ENCODE data around the gene ZNF444. TPM values are rescaled to one million over a fixed set of nuclear protein-coding genes. Genes with fewer than 3 reads are reported as not detected.
A peak's percentile ranks its signal among the peaks of the same experiment; 100 is the strongest.

The ZNF444 gene
- total and polyA plus RNA-seq, 2 donors (not counting 1 experiment from before 2014, with no cell fraction given), result 24.1 to 37.7 TPM

DNA sequence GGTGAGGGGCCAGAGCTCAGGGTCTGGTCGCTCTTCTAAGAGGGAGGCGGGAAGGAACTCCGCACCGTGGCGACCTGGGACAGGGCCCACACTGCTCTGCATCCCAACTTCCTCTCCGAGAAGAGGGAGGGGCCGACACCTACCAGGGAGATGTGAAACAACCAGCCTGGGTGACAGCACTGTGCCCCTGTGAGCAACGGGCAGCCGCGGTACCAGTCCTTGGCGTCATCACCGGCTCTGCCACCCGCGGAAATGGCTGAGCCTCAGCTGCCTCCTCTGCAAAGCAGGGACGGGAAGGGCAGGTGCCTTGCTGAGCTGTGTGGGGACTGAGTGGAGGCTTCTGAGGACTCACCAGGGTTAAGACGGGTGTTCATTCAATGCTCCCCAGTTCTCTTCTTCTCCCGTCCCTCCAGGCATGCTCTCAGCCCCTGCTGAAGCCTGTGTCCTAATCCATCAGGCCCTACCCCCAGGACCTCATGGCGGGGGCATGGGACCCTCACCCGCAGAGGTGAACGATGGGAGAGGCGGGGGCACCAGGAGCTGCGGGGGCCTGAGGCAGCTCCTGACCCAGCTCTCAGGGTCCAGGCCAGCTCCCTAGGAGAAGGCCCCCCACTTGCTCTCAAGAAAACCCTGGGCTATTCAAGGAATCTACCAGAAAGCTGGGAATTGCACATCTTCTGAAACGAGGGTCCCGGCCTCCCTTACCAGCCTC is 29.3 kb upstream of the ZNF444 start:
- ChIA-PET POLR2A (interaction anchor here (1.0 to 2.1 kb wide), 2 partner anchors 9 to 29 kb away, joined by 5 to 13 read pairs; partner anchors contain the start of genes ZNF444 and ZNF787), CTCF (interaction anchor here (0.6 to 1.3 kb wide), 5 partner anchors 9 to 60 kb away, joined by 3 to 5 read pairs (median 4); no protein-coding TSS in a partner anchor)
- Mint-ChIP-seq H3K27me3 (no peaks in the 10 kb centered on the region), H3K4me3 (peak overlapping the region; percentile 88), H3K9me3 (ENCODE audit: insufficient read depth) (no peaks in the 10 kb centered on the region), H3K4me1 (peaks cover 78% of the 10 kb centered on the region), H3K27ac (peak overlapping the region; percentile 94)
- H3K79me2 ChIP-seq (ENCODE audit: control insufficient read depth, insufficient read depth, low read length), result peaks cover 100% of the 10 kb centered on the region
- H2AFZ ChIP-seq (ENCODE audit: insufficient read depth, low read depth, low read length, poor library complexity, severe bottlenecking), result peak overlapping the region; percentile 4
- DNase-seq, result peak; percentile 91
- intact Hi-C loops (cut with micrococcal nuclease), result loop anchor here (1.0 kb wide), 2 partner anchors 10 to 30 kb away; partner anchors contain the start of genes ZNF444 and ZNF787
- peaks cover 88% of the 10 kb centered on the region for H4K20me1 ChIP-seq (ENCODE audit: control insufficient read depth, insufficient read depth, low read length, poor library complexity, severe bottlenecking)
- peaks cover 73 to 75% of the 10 kb centered on the region in 2 donors for H3K4me1 ChIP-seq (ENCODE audit: control insufficient read depth in 2 of 2, insufficient read depth in 2 of 2, low read length in 2 of 2)
- peak overlapping the region; percentile 56 for H3K9ac ChIP-seq (ENCODE audit: low read length)
- H3K27ac ChIP-seq (ENCODE audit: low read length in 2 of 2), result peak overlapping the region; percentile 73 to 80
- no peaks in the 10 kb centered on the region for H3K27me3 ChIP-seq (replicated peaks in 1 of 4; ENCODE audit: control extremely low read depth in 1 of 4, control insufficient read depth in 3 of 4, insufficient read depth in 4 of 4, low read length in 3 of 4)
- H3K9me3 ChIP-seq (ENCODE audit: control extremely low read depth in 1 of 3, control insufficient read depth in 2 of 3, insufficient read depth in 1 of 3, low read length in 2 of 3), result no peaks in the 10 kb centered on the region
- peak overlapping the region; percentile 85 for H3K4me2 ChIP-seq (replicated peaks; ENCODE audit: low read depth, low read length, poor library complexity, severe bottlenecking)
- H3K4me3 ChIP-seq (ENCODE audit: control extremely low read depth in 1 of 5, extremely low read depth in 1 of 5, insufficient read depth in 1 of 5, low read depth in 2 of 5, low read length in 4 of 5), result peak overlapping the region in 4 of 5 experiments; percentile 26 to 53 (median 40)
- peaks cover 0 to 7% of the 10 kb centered on the region in 2 experiments for H3K36me3 ChIP-seq (replicated peaks in 1 of 2; ENCODE audit: control extremely low read depth in 1 of 2, control insufficient read depth in 1 of 2, extremely low read depth in 1 of 2, insufficient read depth in 2 of 2, low read length in 1 of 2)
- TF ChIP-seq, protein P1, sequence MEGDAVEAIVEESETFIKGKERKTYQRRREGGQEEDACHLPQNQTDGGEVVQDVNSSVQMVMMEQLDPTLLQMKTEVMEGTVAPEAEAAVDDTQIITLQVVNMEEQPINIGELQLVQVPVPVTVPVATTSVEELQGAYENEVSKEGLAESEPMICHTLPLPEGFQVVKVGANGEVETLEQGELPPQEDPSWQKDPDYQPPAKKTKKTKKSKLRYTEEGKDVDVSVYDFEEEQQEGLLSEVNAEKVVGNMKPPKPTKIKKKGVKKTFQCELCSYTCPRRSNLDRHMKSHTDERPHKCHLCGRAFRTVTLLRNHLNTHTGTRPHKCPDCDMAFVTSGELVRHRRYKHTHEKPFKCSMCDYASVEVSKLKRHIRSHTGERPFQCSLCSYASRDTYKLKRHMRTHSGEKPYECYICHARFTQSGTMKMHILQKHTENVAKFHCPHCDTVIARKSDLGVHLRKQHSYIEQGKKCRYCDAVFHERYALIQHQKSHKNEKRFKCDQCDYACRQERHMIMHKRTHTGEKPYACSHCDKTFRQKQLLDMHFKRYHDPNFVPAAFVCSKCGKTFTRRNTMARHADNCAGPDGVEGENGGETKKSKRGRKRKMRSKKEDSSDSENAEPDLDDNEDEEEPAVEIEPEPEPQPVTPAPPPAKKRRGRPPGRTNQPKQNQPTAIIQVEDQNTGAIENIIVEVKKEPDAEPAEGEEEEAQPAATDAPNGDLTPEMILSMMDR (IDR thresholded peaks at IDR 0.05), result no peak
- TF ChIP-seq EZH2 (IDR thresholded peaks at IDR 0.05; ENCODE audit: borderline replicate concordance, insufficient read depth, low read depth, low read length, poor library complexity, severe bottlenecking), result no peak
- WGBS (ENCODE audit: insufficient coverage), result 22% methylated on average over 24 of the region's 24 CpGs
- peak; percentile 96 for ATAC-seq (ENCODE audit: low read depth)

DNA sequence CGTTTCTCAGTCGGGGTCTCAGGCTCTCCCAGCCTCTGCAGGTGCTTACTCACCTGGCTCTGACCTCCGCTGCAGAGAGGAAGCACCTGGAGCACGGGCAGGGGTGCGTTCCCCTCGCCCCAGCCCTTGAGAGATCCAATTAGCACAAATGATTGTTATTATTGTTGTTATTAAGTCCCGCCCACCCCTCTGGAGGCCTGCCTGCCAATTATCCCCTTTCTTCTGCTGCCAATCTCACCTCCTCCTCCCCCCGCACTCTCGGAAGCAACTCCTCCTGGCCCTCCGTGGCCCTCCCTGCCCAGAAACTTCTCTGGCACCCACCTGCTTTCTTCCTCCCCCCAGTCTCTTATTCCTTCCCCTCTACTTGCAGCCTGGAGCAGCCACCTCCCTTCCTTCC is 28.8 kb upstream of the ZNF444 start:
- ChIA-PET POLR2A (interaction anchor here (1.0 to 2.1 kb wide), 2 partner anchors 9 to 28 kb away, joined by 5 to 13 read pairs; partner anchors contain the start of genes ZNF444 and ZNF787), CTCF (interaction anchor here (0.6 to 1.3 kb wide), 3 partner anchors 31 to 40 kb away, joined by 3 to 5 read pairs (median 4); no protein-coding TSS in a partner anchor)
- H2AFZ ChIP-seq (ENCODE audit: insufficient read depth, low read depth, low read length, poor library complexity, severe bottlenecking), result no peak overlapping the region
- H3K4me3 Mint-ChIP-seq, result peak overlapping the region; percentile 88
- TF ChIP-seq, protein P1 (IDR thresholded peaks at IDR 0.05), result no peak
- TF ChIP-seq EZH2 (IDR thresholded peaks at IDR 0.05; ENCODE audit: borderline replicate concordance, insufficient read depth, low read depth, low read length, poor library complexity, severe bottlenecking), result no peak
- H3K4me3 ChIP-seq (ENCODE audit: control extremely low read depth in 1 of 5, extremely low read depth in 1 of 5, insufficient read depth in 1 of 5, low read depth in 2 of 5, low read length in 4 of 5), result peak overlapping the region in 4 of 5 experiments; percentile 26 to 53 (median 40)
- H3K79me2 ChIP-seq (ENCODE audit: control insufficient read depth, insufficient read depth, low read length), result peaks cover 100% of the 10 kb centered on the region
- 13% methylated on average over 7 of the region's 10 CpGs for WGBS (ENCODE audit: insufficient coverage)
- DNase-seq (peak; percentile 48), ATAC-seq (ENCODE audit: low read depth) (no peak)
- peak overlapping the region; percentile 94 for H3K27ac Mint-ChIP-seq
- H3K9ac ChIP-seq (ENCODE audit: low read length), result peak overlapping the region; percentile 56
- peaks cover 76% of the 10 kb centered on the region for H3K4me1 Mint-ChIP-seq
- intact Hi-C loops (cut with micrococcal nuclease), result no loop called here
- peak overlapping the region; percentile 85 for H3K4me2 ChIP-seq (replicated peaks; ENCODE audit: low read depth, low read length, poor library complexity, severe bottlenecking)
- peaks cover 73% of the 10 kb centered on the region in 2 donors for H3K4me1 ChIP-seq (ENCODE audit: control insufficient read depth in 2 of 2, insufficient read depth in 2 of 2, low read length in 2 of 2)
- peaks cover 88% of the 10 kb centered on the region for H4K20me1 ChIP-seq (ENCODE audit: control insufficient read depth, insufficient read depth, low read length, poor library complexity, severe bottlenecking)
- H3K9me3 ChIP-seq (ENCODE audit: control extremely low read depth in 1 of 3, control insufficient read depth in 2 of 3, insufficient read depth in 1 of 3, low read length in 2 of 3), result no peaks in the 10 kb centered on the region
- no peaks in the 10 kb centered on the region for H3K27me3 Mint-ChIP-seq
- H3K27me3 ChIP-seq (replicated peaks in 1 of 4; ENCODE audit: control extremely low read depth in 1 of 4, control insufficient read depth in 3 of 4, insufficient read depth in 4 of 4, low read length in 3 of 4), result no peaks in the 10 kb centered on the region
- H3K36me3 ChIP-seq (replicated peaks in 1 of 2; ENCODE audit: control extremely low read depth in 1 of 2, control insufficient read depth in 1 of 2, extremely low read depth in 1 of 2, insufficient read depth in 2 of 2, low read length in 1 of 2), result peaks cover 0 to 6% of the 10 kb centered on the region in 2 experiments
- H3K27ac ChIP-seq (ENCODE audit: low read length in 2 of 2), result peak overlapping the region; percentile 73 to 80
- H3K9me3 Mint-ChIP-seq (ENCODE audit: insufficient read depth), result no peaks in the 10 kb centered on the region
